ENCODE measurements around the gene FGF14. TPM values are rescaled to one million over a fixed set of nuclear protein-coding genes. Genes with fewer than 3 reads are reported as not detected.

FGF14 gene
- total RNA-seq, 4 donors from 2014 or later, result 0.08 to 1.4 (median 0.22) TPM

DNA sequence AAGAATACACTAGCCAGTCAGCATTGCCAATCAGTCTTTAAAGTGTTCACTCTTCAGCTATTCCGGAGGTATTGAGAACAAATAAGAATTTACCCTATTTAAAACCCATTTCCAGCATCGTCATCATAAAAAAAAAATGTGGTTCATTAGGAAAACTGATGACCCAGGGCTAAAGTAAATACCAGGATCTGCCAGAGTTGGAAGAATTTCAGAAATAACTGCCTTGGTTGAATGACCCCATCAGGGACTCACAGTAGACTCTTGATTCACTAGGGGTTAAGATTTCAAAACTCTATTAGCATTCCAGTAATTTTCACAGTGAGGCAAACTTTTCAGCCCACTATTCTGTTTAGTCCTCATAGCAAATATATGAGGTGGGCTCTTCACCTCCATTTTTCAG, 572.4 kb downstream of the FGF14 start:
- no peak overlapping the region for H3K4me3 ChIP-seq
- H3K27ac ChIP-seq, result no peak overlapping the region
- H3K4me1 ChIP-seq, result no peaks in the 10 kb centered on the region
- DNase-seq (ENCODE audit: low spot score in 2 of 2), result no peak
- WGBS, result 71% methylated on average over 2 of the region's 2 CpGs
- H3K36me3 ChIP-seq, result no peaks in the 10 kb centered on the region
- TF ChIP-seq POLR2A (IDR thresholded peaks at IDR 0.05) (no peak), EP300 (IDR thresholded peaks at IDR 0.05) (no peak), CTCF (IDR thresholded peaks at IDR 0.05) (no peak), POLR2AphosphoS5 (IDR thresholded peaks at IDR 0.05) (no peak)
- H3K27me3 ChIP-seq, result no peaks in the 10 kb centered on the region
- peaks cover 4% of the 10 kb centered on the region for H3K9me3 ChIP-seq

- H3K4me3 ChIP-seq, result no peak overlapping the region
- WGBS, result 74% methylated on average over 4 of the region's 4 CpGs
- no peaks in the 10 kb centered on the region for H3K4me1 ChIP-seq
- no peak overlapping the region for H3K27ac ChIP-seq
- no peaks in the 10 kb centered on the region for H3K36me3 ChIP-seq
- no peaks in the 10 kb centered on the region for H3K27me3 ChIP-seq
- DNase-seq (ENCODE audit: low spot score in 2 of 2), result no peak
- H3K9me3 ChIP-seq, result peaks cover 4% of the 10 kb centered on the region
- TF ChIP-seq POLR2A (IDR thresholded peaks at IDR 0.05), result no peak
- TF ChIP-seq EP300 (IDR thresholded peaks at IDR 0.05), result no peak
- TF ChIP-seq CTCF (IDR thresholded peaks at IDR 0.05), result no peak
- TF ChIP-seq POLR2AphosphoS5 (IDR thresholded peaks at IDR 0.05), result no peak
These were observed 573.7 kb downstream of the FGF14 start for GRCh38 chr13:101828119-101828518.

DNA sequence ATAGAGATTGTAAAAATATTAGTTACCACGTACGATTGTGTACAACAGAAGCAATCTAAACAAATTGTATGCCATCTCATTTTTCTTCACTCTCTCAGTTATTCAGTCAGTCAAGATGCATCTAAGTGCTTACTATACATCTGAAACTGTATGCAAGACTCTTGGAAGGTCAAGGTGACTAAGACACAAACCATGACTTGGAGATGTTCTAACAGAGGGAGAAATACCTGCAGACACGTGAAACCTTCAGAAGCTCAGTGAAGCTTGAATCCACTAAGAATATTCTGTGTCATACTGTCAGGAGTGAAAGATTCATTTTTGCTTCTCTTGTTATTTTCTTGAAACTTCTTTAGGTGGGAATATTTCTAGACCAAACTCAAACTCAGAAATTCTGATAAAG, 584.0 kb downstream of the FGF14 start:
- H3K27ac ChIP-seq, result no peak overlapping the region
- H3K4me1 ChIP-seq, result no peaks in the 10 kb centered on the region
- DNase-seq (ENCODE audit: low spot score in 2 of 2), result no peak
- H3K9me3 ChIP-seq, result no peaks in the 10 kb centered on the region
- WGBS, result 94% methylated on average over 3 of the region's 3 CpGs
- TF ChIP-seq EP300 (IDR thresholded peaks at IDR 0.05) (no peak), CTCF (IDR thresholded peaks at IDR 0.05) (no peak), POLR2A (IDR thresholded peaks at IDR 0.05) (no peak), POLR2AphosphoS5 (IDR thresholded peaks at IDR 0.05) (no peak)
- H3K4me3 ChIP-seq, result no peak overlapping the region
- H3K27me3 ChIP-seq, result no peaks in the 10 kb centered on the region
- no peaks in the 10 kb centered on the region for H3K36me3 ChIP-seq

DNA sequence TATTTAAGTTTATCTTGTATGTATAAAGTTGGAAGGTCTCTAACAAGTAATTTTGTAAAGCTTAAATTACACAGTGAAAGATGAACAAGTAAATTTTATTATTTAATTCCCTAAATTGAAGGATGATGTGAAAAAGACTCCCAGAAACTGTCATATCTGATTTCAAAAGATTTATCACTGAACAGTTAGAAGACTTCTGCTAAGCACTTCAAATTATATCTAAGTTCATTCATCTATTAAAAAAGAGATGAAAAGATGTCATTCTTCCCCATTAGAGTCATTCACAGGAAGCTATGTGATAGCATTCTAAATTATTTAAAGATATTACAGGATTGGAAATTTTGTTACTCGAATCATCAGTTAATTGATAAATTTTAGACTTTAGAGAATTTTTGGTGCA, 590.0 kb downstream of the FGF14 start:
- Histone ChIP-seq H3K9me3 (no peaks in the 10 kb centered on the region), H3K36me3 (no peaks in the 10 kb centered on the region), H3K4me1 (no peaks in the 10 kb centered on the region), H3K4me3 (no peak overlapping the region), H3K27me3 (no peaks in the 10 kb centered on the region), H3K27ac (no peak overlapping the region)
- DNase-seq (ENCODE audit: low spot score in 2 of 2), result no peak
- TF ChIP-seq POLR2A (IDR thresholded peaks at IDR 0.05) (no peak), POLR2AphosphoS5 (IDR thresholded peaks at IDR 0.05) (no peak)
- 61% methylated on average over 1 of the region's 1 CpG for WGBS

- no peak overlapping the region for H3K4me3 ChIP-seq
- H3K36me3 ChIP-seq, result no peaks in the 10 kb centered on the region
- no peak for TF ChIP-seq POLR2AphosphoS5 (IDR thresholded peaks at IDR 0.05)
- no peak for TF ChIP-seq EP300 (IDR thresholded peaks at IDR 0.05)
- no peak for TF ChIP-seq CTCF (IDR thresholded peaks at IDR 0.05)
- TF ChIP-seq POLR2A (IDR thresholded peaks at IDR 0.05), result no peak
- H3K9me3 ChIP-seq, result no peaks in the 10 kb centered on the region
- H3K27me3 ChIP-seq, result no peaks in the 10 kb centered on the region
- DNase-seq (ENCODE audit: low spot score in 2 of 2), result no peak
- 57% methylated on average over 1 of the region's 1 CpG for WGBS
- no peak overlapping the region for H3K27ac ChIP-seq
- no peaks in the 10 kb centered on the region for H3K4me1 ChIP-seq
These were observed 590.5 kb downstream of the FGF14 start for GRCh38 chr13:101811284-101811839.

DNA sequence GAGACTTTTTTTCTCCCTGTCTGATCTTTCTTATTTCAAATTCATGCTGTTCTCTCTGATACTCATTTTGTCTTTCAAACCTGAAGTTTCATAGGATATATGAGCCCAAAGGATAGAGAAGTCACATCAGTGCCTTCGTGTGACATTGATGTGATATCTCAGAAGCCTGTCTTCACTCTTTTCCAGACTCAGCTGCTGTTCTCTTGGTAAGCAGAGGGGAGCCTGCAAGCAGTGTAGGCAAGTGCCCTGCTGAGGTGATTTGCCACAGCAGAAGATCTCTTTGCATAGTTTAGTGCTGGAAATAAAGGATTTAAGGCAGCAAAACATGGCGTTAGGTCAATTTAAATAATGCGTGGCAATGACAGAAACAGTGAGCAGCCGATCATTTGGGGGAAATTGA, 602.7 kb downstream of the FGF14 start:
- Histone ChIP-seq H3K27ac (no peak overlapping the region), H3K4me3 (no peak overlapping the region), H3K36me3 (no peaks in the 10 kb centered on the region), H3K27me3 (no peaks in the 10 kb centered on the region), H3K4me1 (no peaks in the 10 kb centered on the region), H3K9me3 (no peaks in the 10 kb centered on the region)
- DNase-seq (ENCODE audit: low spot score in 2 of 2), result no peak
- no peak for TF ChIP-seq CTCF (IDR thresholded peaks at IDR 0.05)
- TF ChIP-seq EP300 (IDR thresholded peaks at IDR 0.05), result no peak
- no peak for TF ChIP-seq POLR2A (IDR thresholded peaks at IDR 0.05)
- TF ChIP-seq POLR2AphosphoS5 (IDR thresholded peaks at IDR 0.05), result no peak
- 72% methylated on average over 4 of the region's 4 CpGs for WGBS
